ENCODE measurements around the gene CDK11A.
"Not testable (repeated sequence)": the region's sequence is repeated elsewhere in the genome, so short reads cannot be mapped to it uniquely, and the experiment has no call there.

The CDK11A gene

DNA sequence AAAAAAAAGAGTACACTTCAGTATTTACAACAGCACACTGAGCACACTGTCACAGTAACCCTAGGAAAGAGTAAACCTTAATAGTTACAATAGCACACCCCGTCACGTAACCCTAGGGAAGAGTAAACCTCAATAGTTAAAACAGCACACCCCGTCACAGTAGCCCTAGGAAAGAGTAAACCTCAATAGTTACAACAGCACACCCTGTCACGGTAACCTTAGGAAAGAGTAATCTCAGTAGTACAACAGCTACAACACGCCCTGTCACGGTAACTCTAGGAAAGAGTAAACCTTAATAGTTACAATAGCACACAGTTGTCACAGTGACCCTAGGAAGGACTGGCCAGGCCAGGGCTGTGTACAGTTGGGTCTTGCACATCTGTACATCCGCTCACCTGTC is 3.0 kb downstream of the CDK11A start:
- no peak for DNase-seq

DNA sequence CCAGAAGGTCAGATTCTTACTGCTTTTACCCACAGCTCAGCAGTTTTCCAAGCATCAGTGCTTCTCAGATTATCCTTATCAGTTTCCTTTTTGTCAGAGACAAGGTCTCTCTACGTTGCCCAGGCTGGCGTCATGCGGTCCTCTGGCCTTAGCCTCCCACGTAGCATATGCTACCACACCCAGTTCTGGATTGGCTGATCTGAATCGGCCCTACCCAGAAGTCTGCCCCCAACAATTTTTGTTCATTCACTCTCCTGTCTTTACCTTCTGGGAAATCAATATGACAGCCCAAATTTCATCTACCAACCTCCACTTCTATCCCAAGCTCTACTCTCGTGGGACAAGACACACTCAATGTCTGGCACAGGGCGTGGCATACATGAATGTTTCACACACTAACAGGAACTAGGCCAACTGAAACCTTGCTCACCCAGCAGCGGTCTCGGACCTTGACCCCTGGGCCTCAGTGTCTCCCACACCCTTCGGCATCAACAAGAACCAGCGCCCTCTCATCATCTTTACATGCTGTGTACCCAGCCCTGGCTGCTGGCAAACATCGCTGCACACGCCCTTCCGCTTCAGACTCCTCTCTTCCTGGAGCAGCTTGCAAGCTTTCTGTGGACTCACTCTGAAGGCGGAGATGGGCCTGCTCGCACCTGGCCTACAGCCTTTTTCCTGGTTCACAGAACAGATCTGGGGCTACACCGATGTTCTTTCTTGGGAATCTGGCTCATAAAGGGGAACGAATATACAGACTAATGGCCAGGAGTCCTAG is 8.9 kb downstream of the CDK11A start:
- DNase-seq, result not testable (repeated sequence)

DNA sequence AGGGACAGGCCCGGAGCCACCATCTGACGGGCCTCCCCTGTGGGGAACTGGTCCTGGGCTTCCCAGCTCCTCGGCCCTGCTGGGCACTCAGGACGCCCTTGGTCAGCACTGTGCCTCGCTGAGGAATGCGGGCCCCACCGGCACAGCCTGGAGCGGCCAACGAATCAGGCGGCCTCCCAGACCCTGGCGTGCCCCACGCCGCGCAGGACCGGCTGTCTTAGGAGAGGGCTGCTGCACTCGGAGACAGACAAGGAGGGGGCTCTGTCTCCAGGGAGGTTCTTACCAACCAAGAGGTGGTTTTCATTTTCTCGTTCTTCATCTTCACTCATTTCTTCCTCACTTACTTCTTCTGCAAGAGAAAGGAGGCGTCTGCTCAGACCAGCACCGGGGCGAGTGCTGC is 16.3 kb downstream of the CDK11A start:
- not testable (repeated sequence) for DNase-seq

DNA sequence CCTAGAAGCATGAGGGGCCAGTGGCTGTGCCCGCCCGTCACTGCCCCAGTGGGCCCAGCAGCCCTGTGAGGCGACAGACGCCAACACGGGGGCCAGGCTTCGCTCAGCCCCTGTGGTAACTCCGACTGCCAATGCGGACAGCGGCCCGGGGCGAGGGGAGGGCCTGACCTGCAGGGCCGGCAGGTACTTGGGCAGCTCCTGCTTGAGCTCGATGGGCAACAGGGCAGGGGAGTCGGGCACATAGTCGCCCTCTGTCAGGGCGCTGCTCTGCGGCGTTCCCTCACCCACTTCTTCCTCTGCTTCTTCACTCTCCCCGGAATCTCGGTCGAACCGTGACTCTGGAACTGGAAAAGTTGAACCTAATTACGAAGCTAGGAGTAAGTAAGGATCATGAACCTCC is 16.9 kb downstream of the CDK11A start:
- DNase-seq, result not testable (repeated sequence)

DNA sequence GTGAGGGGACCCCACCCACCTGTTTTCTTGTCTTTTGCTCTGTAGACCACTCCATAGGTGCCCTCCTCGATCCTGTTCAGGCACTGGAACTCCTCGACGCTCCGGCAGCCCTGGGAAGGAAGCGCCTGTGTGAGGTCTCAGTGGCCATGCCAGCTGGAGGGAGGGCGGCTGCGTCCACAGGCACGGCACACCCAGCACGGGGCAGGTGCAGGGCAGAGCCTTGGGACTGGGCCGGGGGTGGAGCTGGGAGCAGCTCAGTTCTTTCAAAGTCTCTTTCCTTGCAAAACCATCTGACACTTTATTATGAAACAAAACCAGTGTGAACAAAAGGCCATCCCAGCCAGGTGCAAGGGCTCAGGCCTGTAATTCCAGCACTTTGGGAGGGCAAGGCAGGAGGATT is 18.5 kb downstream of the CDK11A start:
- DNase-seq, result not testable (repeated sequence)

DNA sequence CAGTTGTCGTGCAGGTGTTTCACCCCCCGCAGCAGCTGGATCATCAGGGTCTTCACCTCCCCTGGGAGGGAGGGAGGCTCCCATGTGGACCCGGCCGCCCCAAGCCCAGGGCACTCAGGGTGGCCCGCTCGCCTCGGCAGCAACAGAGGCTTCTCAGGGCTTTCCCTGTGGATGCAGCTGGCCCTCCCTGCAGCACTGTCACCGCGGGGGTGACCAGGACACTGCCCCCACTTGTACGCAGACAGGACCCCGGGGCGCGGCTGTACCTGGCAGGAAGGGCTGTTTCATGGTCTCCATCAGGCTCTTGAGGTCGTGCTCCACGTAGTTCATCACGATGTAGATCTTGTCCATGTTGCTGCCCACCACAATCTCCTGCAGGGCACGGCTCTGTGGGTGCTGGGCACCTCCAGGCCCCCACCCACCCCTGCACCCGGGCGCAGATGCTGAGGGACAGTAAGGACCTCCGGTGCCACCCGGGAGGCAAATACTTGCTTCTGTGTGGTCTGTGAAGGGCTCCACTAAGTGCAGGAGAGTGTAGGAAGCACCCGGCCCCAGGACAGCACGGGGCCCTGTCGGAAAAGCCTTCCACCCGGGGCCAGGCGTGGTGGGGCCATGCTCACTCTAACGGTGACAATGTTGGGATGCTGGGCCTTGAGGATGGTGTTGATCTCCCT is 19.7 kb downstream of the CDK11A start:
- DNase-seq, result not testable (repeated sequence)

DNA sequence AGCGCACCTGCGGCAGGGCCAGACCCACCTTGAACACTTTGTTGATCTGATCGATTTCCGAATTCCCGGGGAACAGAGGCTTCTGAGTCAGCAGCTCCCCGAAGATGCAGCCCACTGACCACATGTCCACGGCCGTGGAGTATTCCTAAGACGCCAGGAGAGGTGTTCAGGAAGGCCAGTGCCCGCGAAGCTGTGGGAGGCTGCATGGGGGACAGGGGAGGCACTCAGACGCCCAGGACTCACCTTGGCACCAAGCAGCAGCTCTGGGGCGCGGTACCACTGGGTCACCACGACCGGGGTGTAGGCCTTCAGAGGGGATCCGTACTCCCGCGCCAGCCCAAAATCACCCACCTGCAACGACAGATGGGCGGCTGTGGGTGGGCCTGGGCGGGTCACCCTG is 20.4 kb downstream of the CDK11A start:
- DNase-seq, result no peak

DNA sequence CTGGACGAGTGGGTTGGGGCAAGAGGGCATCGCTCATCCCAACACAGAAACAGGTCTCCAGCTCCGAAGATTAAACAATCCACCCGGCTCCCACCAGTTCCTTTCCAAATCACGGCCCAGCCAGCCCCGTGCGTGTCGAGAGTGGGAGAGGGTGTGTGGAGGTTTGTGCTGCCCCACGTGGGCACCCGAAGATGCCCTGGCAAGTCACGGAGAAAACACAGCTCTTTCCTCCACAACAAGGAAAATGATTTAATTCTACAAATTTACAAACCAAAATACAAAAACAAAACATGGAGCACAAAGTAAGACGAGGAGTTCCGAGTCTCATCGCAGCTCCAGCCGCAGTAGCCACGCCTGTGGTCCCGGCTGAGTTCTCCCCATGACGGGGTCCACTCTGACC is 21.7 kb downstream of the CDK11A start:
- DNase-seq, result not testable (repeated sequence)

DNA sequence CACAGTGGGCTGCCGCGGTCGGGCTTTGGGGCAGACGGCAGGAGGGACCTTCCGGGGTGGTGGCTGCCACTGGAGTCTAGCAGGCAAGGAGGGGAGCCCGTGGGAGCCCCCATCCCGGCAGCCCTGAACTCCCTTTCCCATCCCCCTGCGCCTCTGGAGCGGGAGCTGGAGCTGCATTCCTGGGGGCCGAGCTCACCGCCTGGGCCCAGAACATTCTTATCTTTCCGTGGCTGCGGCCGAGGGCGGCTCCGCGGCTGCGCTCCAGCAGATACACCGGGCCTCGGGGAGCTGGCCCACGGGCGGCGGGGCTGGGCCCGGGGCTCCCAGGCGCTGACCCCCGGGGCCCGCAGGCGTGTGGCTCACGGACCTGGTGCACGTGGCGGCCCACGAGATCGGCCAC is 23.6 kb downstream of the CDK11A start:
- DNase-seq, result not testable (repeated sequence)

DNA sequence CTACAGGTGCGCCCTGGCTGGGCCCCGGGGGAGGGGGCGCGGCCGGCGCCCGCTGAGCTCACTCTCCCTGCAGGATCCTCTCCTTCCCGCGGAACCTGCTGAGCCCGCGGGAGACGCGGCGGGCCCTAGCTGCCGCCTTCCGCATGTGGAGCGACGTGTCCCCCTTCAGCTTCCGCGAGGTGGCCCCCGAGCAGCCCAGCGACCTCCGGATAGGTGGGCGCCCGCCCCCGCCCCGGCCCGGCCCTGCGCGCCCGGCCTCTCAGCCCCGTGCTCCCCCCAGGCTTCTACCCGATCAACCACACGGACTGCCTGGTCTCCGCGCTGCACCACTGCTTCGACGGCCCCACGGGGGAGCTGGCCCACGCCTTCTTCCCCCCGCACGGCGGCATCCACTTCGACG is 24.1 kb downstream of the CDK11A start:
- not testable (repeated sequence) for DNase-seq

DNA sequence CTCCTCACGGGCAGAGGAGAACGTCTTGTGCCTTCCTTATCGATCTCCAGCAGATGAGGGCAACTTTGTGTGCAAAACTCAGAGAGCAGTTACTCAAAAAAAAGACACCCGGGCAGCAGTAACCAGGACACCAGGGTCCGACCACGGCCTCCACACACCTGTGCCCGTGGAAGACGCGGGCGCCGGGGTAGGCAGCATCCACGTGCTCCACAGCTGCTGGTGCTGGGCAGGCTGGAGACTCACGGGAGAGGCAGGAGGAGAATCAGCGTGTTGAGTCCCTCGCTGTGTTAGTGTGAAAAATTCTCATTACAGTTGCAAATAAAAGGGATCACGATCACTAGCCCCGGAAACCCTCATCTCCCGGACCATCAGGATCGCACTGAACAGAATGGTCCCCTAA is 25.1 kb downstream of the CDK11A start:
- not testable (repeated sequence) for DNase-seq

DNA sequence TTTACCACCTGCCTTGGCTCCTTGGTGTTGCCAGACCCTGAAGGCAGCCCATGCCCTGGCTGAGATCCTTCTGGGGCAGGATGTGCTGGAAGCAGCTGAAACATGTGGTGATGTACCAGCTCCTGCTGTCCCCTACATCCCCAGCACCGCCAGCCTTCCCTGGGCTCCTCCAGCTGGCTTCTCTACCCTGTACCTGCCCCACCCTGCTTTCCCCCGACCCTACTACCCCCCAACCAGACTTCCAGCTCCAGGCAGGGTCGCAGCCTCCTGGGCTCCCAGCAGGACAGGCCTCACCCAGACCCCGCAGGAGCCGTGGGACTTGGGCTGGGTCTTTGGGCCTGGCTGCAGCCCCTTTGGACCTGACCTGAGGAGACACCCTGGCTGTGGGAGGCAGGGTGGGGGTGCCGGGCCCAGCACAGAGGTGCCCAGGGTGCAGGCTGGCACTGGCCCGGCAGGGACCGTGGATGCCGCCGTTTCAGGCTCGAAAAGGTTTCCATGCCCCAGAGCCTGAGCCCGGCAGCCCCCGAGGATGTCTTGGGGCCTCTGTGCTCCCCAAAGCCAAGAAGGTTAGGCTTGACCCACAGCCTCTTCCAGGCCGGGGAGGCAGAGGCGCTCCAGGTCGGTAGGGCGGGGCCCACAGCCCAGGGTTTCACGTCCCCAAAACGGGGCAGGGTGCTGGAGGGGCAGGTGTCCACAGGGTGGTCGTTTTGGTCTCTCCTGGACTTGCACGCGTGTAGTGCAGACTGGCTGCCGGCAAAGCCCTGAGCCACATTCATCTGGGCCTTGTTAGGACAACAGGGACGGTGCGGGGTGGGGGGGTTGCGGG is 26.6 kb downstream of the CDK11A start:
- not testable (repeated sequence) for DNase-seq

DNA sequence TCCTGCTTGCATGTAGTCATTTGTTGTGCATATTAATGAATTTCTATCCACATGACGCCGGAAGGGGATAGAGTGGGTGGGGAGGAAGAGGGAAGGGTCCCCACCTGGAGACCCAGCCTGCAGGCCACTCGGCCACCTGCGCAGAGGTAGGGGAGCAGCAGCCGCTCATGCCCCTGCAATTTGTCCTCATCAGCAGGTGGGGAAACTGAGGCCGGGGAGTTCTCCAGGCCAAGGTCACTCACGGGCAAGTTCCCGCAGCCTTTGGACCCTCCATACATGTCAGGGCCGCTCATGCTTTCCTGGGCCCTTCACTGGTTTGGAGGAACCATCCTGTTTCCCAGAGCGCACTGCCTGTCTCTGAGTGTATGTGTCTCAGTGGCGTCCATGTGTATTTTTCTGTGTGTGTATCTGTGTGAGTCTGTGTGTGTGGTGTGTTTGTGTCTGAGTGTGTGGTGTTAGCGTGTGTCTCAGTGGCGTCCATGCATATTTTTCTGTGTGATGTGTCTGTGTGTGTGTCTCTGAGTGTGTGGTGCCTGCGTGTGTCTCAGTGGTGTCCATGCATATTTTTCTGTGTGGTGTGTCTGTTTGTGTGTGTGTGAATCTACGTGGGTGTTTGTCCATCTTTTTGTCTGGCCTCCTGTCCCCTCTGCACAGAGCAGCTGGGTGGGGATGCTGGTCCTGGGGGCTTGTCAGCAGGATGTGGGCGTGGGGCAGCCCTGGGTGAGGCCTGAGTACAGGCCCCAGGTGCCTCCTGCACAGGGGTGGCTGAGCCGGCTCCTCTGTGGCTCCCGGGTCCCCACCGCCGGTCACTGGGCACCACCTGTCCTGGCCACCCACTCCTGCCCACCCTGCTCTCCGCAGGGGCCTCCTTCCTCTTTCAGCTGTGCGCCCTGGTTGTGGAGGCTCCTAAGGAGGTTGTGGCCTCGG is 27.5 kb downstream of the CDK11A start:
- DNase-seq, result not testable (repeated sequence)

DNA sequence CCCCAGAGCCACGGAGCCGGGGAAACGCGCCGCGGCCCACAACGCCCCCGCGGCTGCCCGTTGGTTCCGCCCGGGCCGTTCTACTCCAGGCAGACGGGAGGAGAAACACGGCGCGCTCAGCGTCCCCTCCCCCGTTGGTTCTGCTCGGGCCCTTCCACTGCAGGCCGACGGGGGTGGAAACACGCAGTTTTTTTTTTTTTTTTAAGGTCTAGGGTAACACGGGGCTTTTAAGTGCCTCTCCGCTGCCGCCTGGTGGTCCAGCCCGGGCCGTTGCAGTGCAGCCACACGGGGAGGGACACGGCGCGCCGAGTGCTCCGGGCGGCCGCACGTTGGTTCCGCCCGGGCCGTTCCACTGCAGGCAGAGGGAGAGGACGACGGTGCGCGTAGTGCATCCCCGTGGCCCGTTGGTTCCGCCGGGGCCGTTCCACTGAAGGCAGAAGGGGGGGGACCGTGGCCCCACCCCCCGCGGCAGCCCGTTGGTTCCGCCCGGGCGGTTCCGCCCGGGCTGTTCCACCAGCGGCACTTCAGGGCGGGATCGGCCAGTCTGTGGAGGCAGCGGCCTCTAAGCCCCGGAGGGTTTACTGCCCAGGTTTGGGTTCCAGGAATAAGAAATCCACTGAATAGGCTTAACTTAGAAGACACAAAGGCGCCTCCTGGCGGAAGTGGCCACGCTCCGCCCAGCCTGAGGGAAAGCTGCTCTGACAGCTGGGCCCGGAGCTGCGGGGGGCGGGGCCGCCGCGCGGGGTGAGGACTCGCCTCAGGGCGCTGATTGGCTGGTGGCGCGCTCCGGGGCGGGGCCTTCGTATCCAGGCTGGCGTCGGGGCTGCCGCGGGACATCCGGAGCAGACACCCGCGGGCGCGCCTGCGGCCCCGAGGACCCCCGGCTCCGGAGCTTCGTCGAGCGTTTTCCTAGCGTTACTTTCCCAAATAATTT is 31.2 kb downstream of the CDK11A start, which contains the start of gene SLC35E2B:
TSS of gene SLC35E2B (minus strand) at position 82 of the 934 bp plus-strand sequence. CDS start 16,096 bp downstream, outside the sequence.
- DNase-seq, result peak; percentile 73 to 92

DNA sequence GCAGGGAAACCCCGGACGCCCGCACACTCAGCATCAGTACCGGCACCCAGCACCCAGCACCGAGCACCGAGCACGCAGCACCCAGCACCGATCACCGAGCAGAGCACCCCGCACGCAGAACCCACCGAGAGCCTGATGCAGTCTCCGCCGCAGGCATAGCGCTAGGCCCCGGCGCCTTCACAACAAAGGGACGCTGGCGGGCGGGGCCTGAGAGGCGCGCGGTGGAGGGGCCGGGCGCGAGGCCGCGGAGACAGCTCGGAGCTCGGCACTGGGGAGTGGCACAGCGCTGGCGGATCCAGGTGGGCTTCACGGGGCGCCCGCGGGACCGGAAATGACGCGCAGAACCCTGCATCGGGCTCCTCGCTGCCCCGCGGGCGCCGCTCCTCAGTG is 31.8 kb downstream of the CDK11A start:
- peak; percentile 33 to 85 for DNase-seq

DNA sequence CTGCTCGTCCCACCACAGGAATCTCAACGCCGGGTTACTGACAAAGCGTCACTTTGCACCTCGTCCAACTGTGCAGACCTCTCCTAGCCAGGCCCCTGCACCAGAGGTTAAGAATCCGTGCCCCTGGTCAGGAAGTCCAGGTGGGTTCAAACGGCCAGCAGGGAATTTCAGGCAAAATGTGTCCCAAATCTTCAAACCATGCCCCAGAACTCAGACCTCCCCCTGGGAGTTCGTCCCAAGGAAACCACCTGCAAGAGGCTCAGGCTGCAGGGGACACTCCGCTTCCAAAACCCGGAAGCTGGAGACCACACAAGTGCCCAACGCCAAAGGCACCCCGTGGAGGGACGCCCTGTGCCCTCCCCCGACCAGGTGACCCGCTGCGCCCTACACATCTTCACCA is 32.7 kb downstream of the CDK11A start:
- DNase-seq, result not testable (repeated sequence)

DNA sequence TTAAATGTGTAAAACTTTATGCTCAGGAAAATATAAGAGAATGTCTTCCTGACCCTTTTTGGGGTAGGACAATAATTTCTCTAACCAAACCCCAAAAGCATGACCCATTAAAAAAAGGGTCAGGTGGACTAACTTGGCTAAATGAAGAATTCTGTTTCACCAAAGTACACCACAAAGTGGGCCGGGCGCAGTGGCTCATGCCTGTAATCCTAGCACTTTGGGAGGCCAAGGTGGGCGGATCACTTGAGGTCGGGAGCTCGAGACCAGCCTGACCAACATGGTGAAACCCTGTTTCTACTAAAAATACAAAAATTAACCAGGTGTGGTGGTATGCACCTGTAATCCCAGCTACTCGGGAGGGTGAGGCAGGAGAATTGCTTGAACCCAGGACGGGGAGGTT is 34.6 kb downstream of the CDK11A start:
- DNase-seq, result not testable (repeated sequence)

DNA sequence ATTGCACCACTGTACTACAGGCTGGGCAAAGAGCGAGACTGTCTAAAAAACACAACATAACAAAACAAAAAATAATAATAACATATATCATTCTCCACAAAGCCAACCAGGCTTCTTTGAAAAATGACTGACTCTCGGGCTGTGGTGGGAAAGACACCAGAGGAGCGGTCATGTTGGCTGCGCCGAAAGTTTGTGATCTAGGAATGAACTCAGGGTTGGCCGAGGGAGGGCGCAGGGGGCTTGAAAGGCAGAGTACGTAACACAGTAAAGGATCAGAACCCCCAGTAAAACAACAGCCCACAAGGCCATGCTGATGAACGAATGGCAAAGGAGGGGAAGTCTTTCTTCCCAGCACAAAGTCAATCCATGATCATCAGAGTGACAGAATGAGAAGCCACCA is 36.3 kb downstream of the CDK11A start:
- DNase-seq, result no peak

DNA sequence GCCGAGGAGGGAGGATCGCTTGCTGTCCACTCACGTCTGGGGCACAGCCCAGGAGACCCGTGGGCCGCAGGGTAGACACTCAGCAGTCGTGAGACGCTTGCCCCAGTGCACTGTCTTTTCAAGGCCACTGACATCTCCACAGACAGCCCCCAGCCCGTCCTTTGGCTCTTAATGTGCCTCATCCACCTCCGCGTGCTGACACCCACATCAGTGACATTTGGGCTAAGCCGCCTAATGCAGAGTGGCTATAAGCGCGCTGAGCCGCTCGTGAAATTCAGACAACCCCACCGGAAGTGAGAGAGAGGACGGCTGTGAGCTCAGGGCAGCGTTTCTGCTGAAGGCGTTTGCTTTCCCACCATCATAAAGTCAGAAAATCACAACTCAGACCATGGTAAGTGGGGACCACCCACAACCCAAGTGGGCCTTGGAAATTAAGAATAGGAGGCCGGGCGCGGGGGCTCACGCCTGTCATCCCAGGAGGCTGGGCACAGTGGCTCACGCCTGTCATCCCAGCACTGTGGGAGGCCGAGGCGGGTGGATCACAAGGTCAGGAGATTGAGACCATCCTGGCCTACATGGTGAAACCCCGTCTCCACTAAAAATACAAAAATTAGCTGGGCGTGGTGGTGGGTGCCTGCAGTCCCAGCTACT is 40.0 kb downstream of the CDK11A start:
- no peak for DNase-seq

DNA sequence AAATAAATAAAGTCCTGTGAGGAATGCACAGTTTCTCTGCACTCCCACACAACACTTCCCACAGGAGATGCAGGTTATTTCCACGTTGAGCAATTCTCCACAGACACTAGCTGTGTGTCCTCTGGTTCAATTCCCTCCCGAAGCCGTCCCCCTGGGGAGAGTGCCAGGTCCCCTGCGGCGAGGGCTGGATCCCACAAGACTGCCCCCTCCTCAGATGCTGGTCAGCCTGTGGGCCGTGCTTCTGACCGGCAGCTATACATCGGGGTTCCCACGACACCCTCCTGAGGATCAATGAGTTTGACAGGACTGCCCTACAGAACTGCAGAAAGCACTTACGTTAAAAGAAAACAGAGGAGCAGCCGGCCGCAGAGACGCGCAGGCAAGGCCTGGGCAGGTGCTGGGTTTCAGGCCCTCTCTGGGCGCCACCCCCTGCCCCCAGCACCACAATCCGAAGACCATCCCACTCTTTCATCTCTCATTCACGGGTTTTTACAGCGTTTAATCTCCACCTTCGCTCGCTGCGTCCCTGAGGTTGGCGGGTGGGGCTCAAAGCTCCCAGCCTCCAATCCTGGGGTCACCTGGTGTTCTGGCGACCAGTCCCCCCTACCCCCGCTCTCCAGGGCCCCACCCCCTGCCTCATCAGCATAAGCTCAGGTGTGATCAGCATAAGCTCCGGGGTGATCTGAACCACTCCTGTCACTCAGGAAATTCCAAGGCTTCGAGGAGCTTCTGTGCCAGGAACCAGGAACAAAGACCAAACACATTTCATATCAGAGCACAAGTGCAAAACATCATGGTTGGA is 40.9 kb downstream of the CDK11A start:
- no peak for DNase-seq
